ENCODE measurements around the gene RIOK2.

Gene RIOK2

GRCh38 chr5:97183100-97183929, at the start of gene RIOK2:
RIOK2 (minus strand) TSS chr5:97183247; CDS start chr5:97183191, 56 bp downstream.
- no peaks in the 10 kb centered on the region for H3K36me3 ChIP-seq (ENCODE audit: control insufficient read depth, insufficient read depth, low read length)
- peaks cover 8% of the 10 kb centered on the region for H3K4me1 ChIP-seq (ENCODE audit: control insufficient read depth, insufficient read depth, low read length)
- H3K9me3 ChIP-seq (ENCODE audit: control insufficient read depth, low read length), result no peaks in the 10 kb centered on the region
- no peaks in the 10 kb centered on the region for H3K27me3 ChIP-seq (ENCODE audit: control insufficient read depth, insufficient read depth, low read length)
- H3K9ac ChIP-seq (ENCODE audit: low read length), result peak within 1 kb of the TSS; percentile 84
- peak within 1 kb of the TSS; percentile 71 for H3K4me3 ChIP-seq (ENCODE audit: low read length)

- Histone ChIP-seq H3K4me1 (ENCODE audit: control insufficient read depth, insufficient read depth, low read length) (no peaks in the 10 kb centered on the region), H3K36me3 (ENCODE audit: control insufficient read depth, insufficient read depth, low read length) (no peaks in the 10 kb centered on the region), H3K27me3 (ENCODE audit: control insufficient read depth, insufficient read depth, low read length) (no peaks in the 10 kb centered on the region), H3K4me3 (ENCODE audit: low read length) (no peak overlapping the region), H3K9me3 (ENCODE audit: control insufficient read depth, low read length) (no peaks in the 10 kb centered on the region), H3K9ac (ENCODE audit: low read length) (no peak overlapping the region)
Observed at GRCh38 chr5:97231025-97231636, 48.1 kb upstream of the RIOK2 start.

GRCh38 chr5:97229688-97230285, 46.7 kb upstream of the RIOK2 start:
- no peak overlapping the region for H3K4me3 ChIP-seq (ENCODE audit: low read length)

GRCh38 chr5:97229196-97229595, 46.1 kb upstream of the RIOK2 start:
- Histone ChIP-seq H3K27me3 (ENCODE audit: control insufficient read depth, insufficient read depth, low read length) (no peaks in the 10 kb centered on the region), H3K9me3 (ENCODE audit: control insufficient read depth, low read length) (no peaks in the 10 kb centered on the region), H3K9ac (ENCODE audit: low read length) (no peak overlapping the region), H3K36me3 (ENCODE audit: control insufficient read depth, insufficient read depth, low read length) (no peaks in the 10 kb centered on the region), H3K4me3 (ENCODE audit: low read length) (no peak overlapping the region), H3K4me1 (ENCODE audit: control insufficient read depth, insufficient read depth, low read length) (no peaks in the 10 kb centered on the region)

More at GRCh38 chr5:97229688-97230285, 46.7 kb upstream of the RIOK2 start:
- H3K4me1 ChIP-seq (ENCODE audit: control insufficient read depth, insufficient read depth, low read length), result no peaks in the 10 kb centered on the region
- H3K9ac ChIP-seq (ENCODE audit: low read length), result no peak overlapping the region
- H3K36me3 ChIP-seq (ENCODE audit: control insufficient read depth, insufficient read depth, low read length), result no peaks in the 10 kb centered on the region
- no peaks in the 10 kb centered on the region for H3K9me3 ChIP-seq (ENCODE audit: control insufficient read depth, low read length)
- H3K27me3 ChIP-seq (ENCODE audit: control insufficient read depth, insufficient read depth, low read length), result no peaks in the 10 kb centered on the region

- no peak overlapping the region for H3K9ac ChIP-seq (ENCODE audit: low read length)
- no peaks in the 10 kb centered on the region for H3K9me3 ChIP-seq (ENCODE audit: control insufficient read depth, low read length)
- H3K36me3 ChIP-seq (ENCODE audit: control insufficient read depth, insufficient read depth, low read length), result no peaks in the 10 kb centered on the region
- no peaks in the 10 kb centered on the region for H3K4me1 ChIP-seq (ENCODE audit: control insufficient read depth, insufficient read depth, low read length)
- H3K4me3 ChIP-seq (ENCODE audit: low read length), result no peak overlapping the region
- no peaks in the 10 kb centered on the region for H3K27me3 ChIP-seq (ENCODE audit: control insufficient read depth, insufficient read depth, low read length)
Observed at GRCh38 chr5:97225222-97225621, 42.2 kb upstream of the RIOK2 start.

GRCh38 chr5:97224112-97224750, 41.2 kb upstream of the RIOK2 start:
- Histone ChIP-seq H3K27me3 (ENCODE audit: control insufficient read depth, insufficient read depth, low read length) (no peaks in the 10 kb centered on the region), H3K4me3 (ENCODE audit: low read length) (no peak overlapping the region), H3K4me1 (ENCODE audit: control insufficient read depth, insufficient read depth, low read length) (no peaks in the 10 kb centered on the region), H3K9ac (ENCODE audit: low read length) (no peak overlapping the region), H3K36me3 (ENCODE audit: control insufficient read depth, insufficient read depth, low read length) (no peaks in the 10 kb centered on the region), H3K9me3 (ENCODE audit: control insufficient read depth, low read length) (no peaks in the 10 kb centered on the region)

- no peaks in the 10 kb centered on the region for H3K4me1 ChIP-seq (ENCODE audit: control insufficient read depth, insufficient read depth, low read length)
- H3K27me3 ChIP-seq (ENCODE audit: control insufficient read depth, insufficient read depth, low read length), result no peaks in the 10 kb centered on the region
- no peak overlapping the region for H3K4me3 ChIP-seq (ENCODE audit: low read length)
- H3K9ac ChIP-seq (ENCODE audit: low read length), result no peak overlapping the region
- no peaks in the 10 kb centered on the region for H3K9me3 ChIP-seq (ENCODE audit: control insufficient read depth, low read length)
- H3K36me3 ChIP-seq (ENCODE audit: control insufficient read depth, insufficient read depth, low read length), result no peaks in the 10 kb centered on the region
Observed at GRCh38 chr5:97223596-97223995, 40.5 kb upstream of the RIOK2 start.

- Histone ChIP-seq H3K9me3 (ENCODE audit: control insufficient read depth, low read length) (no peaks in the 10 kb centered on the region), H3K4me1 (ENCODE audit: control insufficient read depth, insufficient read depth, low read length) (no peaks in the 10 kb centered on the region), H3K4me3 (ENCODE audit: low read length) (no peak overlapping the region), H3K9ac (ENCODE audit: low read length) (no peak overlapping the region), H3K27me3 (ENCODE audit: control insufficient read depth, insufficient read depth, low read length) (no peaks in the 10 kb centered on the region), H3K36me3 (ENCODE audit: control insufficient read depth, insufficient read depth, low read length) (no peaks in the 10 kb centered on the region)
Observed at GRCh38 chr5:97209343-97209742, 26.3 kb upstream of the RIOK2 start.

GRCh38 chr5:97208714-97209113, 25.7 kb upstream of the RIOK2 start:
- H3K9ac ChIP-seq (ENCODE audit: low read length), result no peak overlapping the region
- H3K36me3 ChIP-seq (ENCODE audit: control insufficient read depth, insufficient read depth, low read length), result no peaks in the 10 kb centered on the region
- no peaks in the 10 kb centered on the region for H3K27me3 ChIP-seq (ENCODE audit: control insufficient read depth, insufficient read depth, low read length)
- no peaks in the 10 kb centered on the region for H3K9me3 ChIP-seq (ENCODE audit: control insufficient read depth, low read length)
- no peak overlapping the region for H3K4me3 ChIP-seq (ENCODE audit: low read length)
- no peaks in the 10 kb centered on the region for H3K4me1 ChIP-seq (ENCODE audit: control insufficient read depth, insufficient read depth, low read length)

- H3K36me3 ChIP-seq (ENCODE audit: control insufficient read depth, insufficient read depth, low read length), result no peaks in the 10 kb centered on the region
- H3K4me1 ChIP-seq (ENCODE audit: control insufficient read depth, insufficient read depth, low read length), result no peaks in the 10 kb centered on the region
- H3K27me3 ChIP-seq (ENCODE audit: control insufficient read depth, insufficient read depth, low read length), result no peaks in the 10 kb centered on the region
- H3K9me3 ChIP-seq (ENCODE audit: control insufficient read depth, low read length), result no peaks in the 10 kb centered on the region
- H3K9ac ChIP-seq (ENCODE audit: low read length), result no peak overlapping the region
- no peak overlapping the region for H3K4me3 ChIP-seq (ENCODE audit: low read length)
Observed at GRCh38 chr5:97208184-97208713, 25.2 kb upstream of the RIOK2 start.

- Histone ChIP-seq H3K4me3 (ENCODE audit: low read length) (no peak overlapping the region), H3K9me3 (ENCODE audit: control insufficient read depth, low read length) (no peaks in the 10 kb centered on the region), H3K36me3 (ENCODE audit: control insufficient read depth, insufficient read depth, low read length) (no peaks in the 10 kb centered on the region), H3K4me1 (ENCODE audit: control insufficient read depth, insufficient read depth, low read length) (no peaks in the 10 kb centered on the region), H3K27me3 (ENCODE audit: control insufficient read depth, insufficient read depth, low read length) (no peaks in the 10 kb centered on the region), H3K9ac (ENCODE audit: low read length) (no peak overlapping the region)
Observed at GRCh38 chr5:97194366-97194765, 11.3 kb upstream of the RIOK2 start.

GRCh38 chr5:97193355-97193688, 10.3 kb upstream of the RIOK2 start:
- Histone ChIP-seq H3K9me3 (ENCODE audit: control insufficient read depth, low read length) (no peaks in the 10 kb centered on the region), H3K36me3 (ENCODE audit: control insufficient read depth, insufficient read depth, low read length) (no peaks in the 10 kb centered on the region), H3K27me3 (ENCODE audit: control insufficient read depth, insufficient read depth, low read length) (no peaks in the 10 kb centered on the region), H3K4me3 (ENCODE audit: low read length) (no peak overlapping the region), H3K9ac (ENCODE audit: low read length) (no peak overlapping the region), H3K4me1 (ENCODE audit: control insufficient read depth, insufficient read depth, low read length) (no peaks in the 10 kb centered on the region)

Measured in mucosa of stomach (tissue), 1 donor.